Parathyroid adenoma (tissue), 2 donors: ENCODE results near the gene EXD1.

Experiments
- H2AFZ ChIP-seq: fragments of 300-600 bp; sonication (generic); one replicate; pipeline ENCODE4 v1.7.0; 2017; ENCODE audit warnings: antibody characterized with exemption, mild to moderate bottlenecking
- H3K27ac ChIP-seq: fragments of 300-600 bp; sonication (generic); one replicate; pipeline ENCODE4 v1.7.0; 2017
- H3K27me3 ChIP-seq: fragments of 300-600 bp; sonication (generic); one replicate; pipeline ENCODE4 v1.7.0; 2017; ENCODE audit warnings: low read length; ENCODE audit not compliant: control insufficient read depth, insufficient read depth
- H3K36me3 ChIP-seq: fragments of 300-600 bp; sonication (generic); one replicate; pipeline ENCODE4 v1.7.0; 2017; ENCODE audit warnings: low read length; ENCODE audit not compliant: control insufficient read depth, insufficient read depth
- H3K4me1 ChIP-seq: fragments of 300-600 bp; sonication (generic); one replicate; pipeline ENCODE4 v1.7.0; 2017; ENCODE audit warnings: control low read depth
- H3K4me2 ChIP-seq: fragments of 300-600 bp; sonication (generic); one replicate; pipeline ENCODE4 v1.7.0; 2017; ENCODE audit warnings: low read length
- H3K4me3 ChIP-seq: fragments of 300-600 bp; sonication (generic); one replicate; pipeline ENCODE4 v1.7.0; 2017; ENCODE audit warnings: low read depth, low read length
- H3K79me2 ChIP-seq: fragments of 300-600 bp; sonication (generic); one replicate; pipeline ENCODE4 v1.7.0; 2017; ENCODE audit warnings: control low read depth
- H3K9ac ChIP-seq: fragments of 300-600 bp; sonication (generic); one replicate; pipeline ENCODE4 v1.7.0; 2017; ENCODE audit warnings: mild to moderate bottlenecking
- H3K9me3 ChIP-seq: fragments of 300-600 bp; sonication (generic); one replicate; pipeline ENCODE4 v1.7.0; 2017; ENCODE audit warnings: low read length; ENCODE audit not compliant: control insufficient read depth
- TF ChIP-seq, protein P1 (sequence below): fragments of 300-600 bp; sonication (generic); IDR thresholded peaks from one replicate; pipeline ENCODE4 v1.7.0; 2017; ENCODE audit warnings: antibody characterized with exemption, mild to moderate bottlenecking
- donor health status: primary hyperparathyroidism.

Gene EXD1

DNA sequence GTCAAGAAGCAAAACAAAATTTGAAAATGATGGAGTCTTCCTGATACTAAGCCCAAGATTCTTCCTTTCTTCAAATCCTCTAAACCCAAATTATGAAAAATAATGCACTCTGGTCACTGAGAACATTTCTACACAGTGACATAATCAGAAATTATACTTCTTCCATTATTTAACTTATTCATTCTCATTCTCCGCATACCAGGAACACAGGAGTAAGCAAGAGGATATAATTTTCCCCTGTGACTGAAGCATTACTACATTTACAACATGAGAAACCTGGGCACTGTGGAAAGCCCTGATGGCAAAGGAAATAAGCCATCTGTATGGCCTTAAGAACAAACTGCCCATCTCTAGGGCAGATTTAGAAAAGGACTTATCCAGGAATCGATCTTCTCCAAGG is 47.0 kb downstream of the EXD1 start:
- Histone ChIP-seq H3K79me2 (no peaks in the 10 kb centered on the region), H2AFZ (no peak overlapping the region), H3K4me2 (no peak overlapping the region), H3K4me1 (no peaks in the 10 kb centered on the region), H3K9ac (no peak overlapping the region), H3K36me3 (no peaks in the 10 kb centered on the region), H3K4me3 (no peak overlapping the region), H3K9me3 (no peaks in the 10 kb centered on the region), H3K27ac (no peak overlapping the region), H3K27me3 (no peaks in the 10 kb centered on the region)
- TF ChIP-seq, protein P1, sequence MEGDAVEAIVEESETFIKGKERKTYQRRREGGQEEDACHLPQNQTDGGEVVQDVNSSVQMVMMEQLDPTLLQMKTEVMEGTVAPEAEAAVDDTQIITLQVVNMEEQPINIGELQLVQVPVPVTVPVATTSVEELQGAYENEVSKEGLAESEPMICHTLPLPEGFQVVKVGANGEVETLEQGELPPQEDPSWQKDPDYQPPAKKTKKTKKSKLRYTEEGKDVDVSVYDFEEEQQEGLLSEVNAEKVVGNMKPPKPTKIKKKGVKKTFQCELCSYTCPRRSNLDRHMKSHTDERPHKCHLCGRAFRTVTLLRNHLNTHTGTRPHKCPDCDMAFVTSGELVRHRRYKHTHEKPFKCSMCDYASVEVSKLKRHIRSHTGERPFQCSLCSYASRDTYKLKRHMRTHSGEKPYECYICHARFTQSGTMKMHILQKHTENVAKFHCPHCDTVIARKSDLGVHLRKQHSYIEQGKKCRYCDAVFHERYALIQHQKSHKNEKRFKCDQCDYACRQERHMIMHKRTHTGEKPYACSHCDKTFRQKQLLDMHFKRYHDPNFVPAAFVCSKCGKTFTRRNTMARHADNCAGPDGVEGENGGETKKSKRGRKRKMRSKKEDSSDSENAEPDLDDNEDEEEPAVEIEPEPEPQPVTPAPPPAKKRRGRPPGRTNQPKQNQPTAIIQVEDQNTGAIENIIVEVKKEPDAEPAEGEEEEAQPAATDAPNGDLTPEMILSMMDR, result no peak

DNA sequence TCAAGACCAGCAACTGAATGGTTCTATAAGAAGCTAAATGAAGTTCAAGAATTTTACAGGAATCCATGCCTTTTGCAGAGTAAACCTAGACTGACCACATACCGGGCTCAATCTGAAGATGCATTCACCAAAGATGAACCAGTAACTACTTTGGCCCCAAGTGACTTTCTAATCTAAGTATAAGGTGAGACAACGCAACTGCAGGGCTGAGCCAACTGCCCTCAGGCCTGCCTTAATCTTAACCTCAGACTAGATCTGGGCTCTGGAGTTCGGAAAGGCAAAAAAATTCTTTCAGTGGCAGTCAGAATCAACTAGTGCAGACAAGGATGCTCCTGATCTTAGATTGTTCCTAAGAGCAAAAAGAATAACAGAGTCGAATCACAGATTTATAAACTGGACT is 48.3 kb downstream of the EXD1 start:
- no peaks in the 10 kb centered on the region for H3K36me3 ChIP-seq
- no peak overlapping the region for H3K27ac ChIP-seq
- H3K4me2 ChIP-seq, result no peak overlapping the region
- TF ChIP-seq, protein P1, result no peak
- H3K4me3 ChIP-seq, result no peak overlapping the region
- H3K9me3 ChIP-seq, result no peaks in the 10 kb centered on the region
- no peaks in the 10 kb centered on the region for H3K27me3 ChIP-seq
- H2AFZ ChIP-seq, result no peak overlapping the region
- no peaks in the 10 kb centered on the region for H3K4me1 ChIP-seq
- H3K9ac ChIP-seq, result no peak overlapping the region
- no peaks in the 10 kb centered on the region for H3K79me2 ChIP-seq

DNA sequence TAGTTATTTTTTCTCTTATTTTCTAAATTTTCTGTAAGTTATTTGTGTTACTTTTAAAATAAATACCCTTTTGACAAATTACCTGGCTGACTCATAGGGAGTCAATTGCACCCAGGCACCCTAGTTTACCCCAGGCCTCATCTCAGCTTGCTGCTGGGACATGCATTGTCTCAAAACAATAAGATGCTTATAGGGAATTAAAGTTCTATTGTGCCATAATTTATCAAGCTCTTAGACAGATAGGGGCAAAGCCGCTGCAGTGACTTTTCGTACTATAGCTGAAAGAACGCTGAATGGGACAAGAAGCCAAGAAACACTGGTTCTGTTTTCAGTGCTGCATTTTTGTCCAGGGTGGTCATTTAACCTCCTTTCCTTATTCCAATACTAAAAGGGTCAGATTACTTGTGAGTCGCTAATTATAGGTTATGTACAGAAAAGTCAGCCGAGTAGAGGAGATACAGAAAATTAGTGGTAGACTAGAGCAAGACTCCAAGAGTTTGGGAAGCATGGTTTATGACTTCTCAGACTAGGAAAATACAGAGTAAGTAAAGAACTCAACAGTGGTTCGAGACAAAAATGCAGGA is 50.3 kb downstream of the EXD1 start:
- TF ChIP-seq, protein P1, result no peak
- Histone ChIP-seq H2AFZ (no peak overlapping the region), H3K79me2 (no peaks in the 10 kb centered on the region), H3K36me3 (no peaks in the 10 kb centered on the region), H3K4me2 (no peak overlapping the region), H3K27ac (no peak overlapping the region), H3K4me1 (no peaks in the 10 kb centered on the region), H3K9ac (no peak overlapping the region), H3K4me3 (no peak overlapping the region), H3K27me3 (no peaks in the 10 kb centered on the region), H3K9me3 (no peaks in the 10 kb centered on the region)

DNA sequence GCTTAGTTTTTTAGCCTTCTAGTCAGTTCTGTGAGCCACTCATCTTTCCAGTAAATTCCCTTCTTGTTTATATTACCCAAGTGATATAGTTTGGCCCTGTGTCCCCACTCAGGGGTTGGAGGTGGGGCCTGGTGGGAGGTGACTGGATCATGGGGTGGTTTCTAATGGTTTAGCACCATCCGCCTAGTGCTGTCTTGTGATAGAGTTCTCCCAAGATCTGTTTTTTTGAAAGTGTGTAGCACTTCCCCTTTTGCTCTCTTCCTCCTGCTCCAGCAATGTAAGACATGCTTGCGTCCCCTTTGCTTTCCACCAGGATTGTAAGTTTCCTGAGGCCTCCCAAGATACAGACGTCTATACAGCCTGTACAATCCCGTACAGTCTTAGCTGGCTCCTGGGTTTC is 60.8 kb downstream of the EXD1 start:
- Histone ChIP-seq H3K9me3 (no peaks in the 10 kb centered on the region), H3K27ac (no peak overlapping the region), H3K27me3 (no peaks in the 10 kb centered on the region), H2AFZ (no peak overlapping the region), H3K4me2 (no peak overlapping the region), H3K4me1 (no peaks in the 10 kb centered on the region), H3K4me3 (no peak overlapping the region), H3K9ac (no peak overlapping the region), H3K36me3 (no peaks in the 10 kb centered on the region), H3K79me2 (no peaks in the 10 kb centered on the region)
- TF ChIP-seq, protein P1, result no peak

- no peak overlapping the region for H3K4me3 ChIP-seq
- no peaks in the 10 kb centered on the region for H3K4me1 ChIP-seq
- H3K9me3 ChIP-seq, result no peaks in the 10 kb centered on the region
- TF ChIP-seq, protein P1, result no peak
- no peak overlapping the region for H2AFZ ChIP-seq
- H3K27me3 ChIP-seq, result no peaks in the 10 kb centered on the region
- H3K79me2 ChIP-seq, result no peaks in the 10 kb centered on the region
- no peaks in the 10 kb centered on the region for H3K36me3 ChIP-seq
- H3K4me2 ChIP-seq, result no peak overlapping the region
- H3K27ac ChIP-seq, result no peak overlapping the region
- H3K9ac ChIP-seq, result no peak overlapping the region
These were observed 61.5 kb downstream of the EXD1 start for GRCh38 chr15:41169086-41169485.
